Neuronal stem cell (in vitro differentiated cells): ENCODE results near the gene MAP3K19.
"Not testable (repeated sequence)": the region's sequence is repeated elsewhere in the genome, so short reads cannot be mapped to it uniquely, and the experiment has no call there.

Experiments
- DNase-seq: peaks from one replicate; pipeline ENCODE4 v3.0.0-alpha.2; 2013; ENCODE audit warnings: low spot score
- H2AFZ ChIP-seq: one replicate; pipeline ENCODE4 v1.6.1; 2013; ENCODE audit warnings: mild to moderate bottlenecking, low read length, inconsistent platforms
- H2AK5ac ChIP-seq: 2 replicates; pipeline ENCODE4 v1.6.1; 2013; ENCODE audit warnings: low read depth, mild to moderate bottlenecking, inconsistent platforms, low read length, moderate library complexity, mixed read lengths
- H2BK120ac ChIP-seq: 2 replicates; pipeline ENCODE4 v1.6.1; 2013; ENCODE audit warnings: low read depth, mild to moderate bottlenecking, inconsistent platforms, low read length, moderate library complexity, mixed read lengths
- H2BK12ac ChIP-seq: one replicate; pipeline ENCODE4 v1.6.1; 2013; ENCODE audit warnings: low read length, inconsistent platforms
- H2BK15ac ChIP-seq: 2 replicates; pipeline ENCODE4 v1.6.1; 2013; ENCODE audit warnings: mild to moderate bottlenecking, low read length, inconsistent platforms, mixed read lengths
- H2BK5ac ChIP-seq: one replicate; pipeline ENCODE4 v1.6.1; 2013; ENCODE audit warnings: inconsistent platforms, mild to moderate bottlenecking, low read length, moderate library complexity
- H3K14ac ChIP-seq: one replicate; pipeline ENCODE4 v1.6.1; 2013; ENCODE audit warnings: low read length, inconsistent platforms
- H3K18ac ChIP-seq: 2 replicates; pipeline ENCODE4 v1.6.1; 2013; ENCODE audit warnings: low read length, inconsistent platforms
- H3K23ac ChIP-seq: 2 replicates; pipeline ENCODE4 v1.6.1; 2013; ENCODE audit warnings: low read depth, mild to moderate bottlenecking, mixed read lengths, low read length, inconsistent platforms; ENCODE audit not compliant: poor library complexity
- H3K27ac ChIP-seq: replicated peaks from 3 replicates; pipeline ENCODE4 v1.5.1; 2013; ENCODE audit warnings: low read length, inconsistent platforms
- H3K27me3 ChIP-seq, 3 experiments: 2 replicates each; pipeline ENCODE4 v1.6.1; 2013; ENCODE audit warnings: low read length in 3 of 3, mild to moderate bottlenecking in 2 of 3, inconsistent platforms in 1 of 3, low read depth in 1 of 3, mixed read lengths in 1 of 3, moderate library complexity in 1 of 3; ENCODE audit not compliant: control insufficient read depth in 3 of 3, insufficient read depth in 3 of 3
- H3K36me3 ChIP-seq, 2 donors: replicated peaks in 1 of 2; 2 replicates each; pipeline ENCODE4 v1.6.1; 2013; ENCODE audit warnings: low read length in 2 of 2; ENCODE audit not compliant: control insufficient read depth in 2 of 2, insufficient read depth in 2 of 2
- H3K4ac ChIP-seq: 2 replicates; pipeline ENCODE4 v1.6.1; 2013; ENCODE audit warnings: inconsistent platforms, mild to moderate bottlenecking, low read length, moderate library complexity
- H3K4me1 ChIP-seq, 2 donors: 1 replicate in 1 of 2; 2 replicates in 1 of 2; pipeline ENCODE4 v1.6.1; 2013; ENCODE audit warnings: low read length in 2 of 2, low read depth in 1 of 2; ENCODE audit not compliant: control insufficient read depth in 2 of 2, insufficient read depth in 1 of 2
- H3K4me2 ChIP-seq: one replicate; pipeline ENCODE4 v1.6.1; 2013; ENCODE audit warnings: mild to moderate bottlenecking, low read length, inconsistent platforms; ENCODE audit not compliant: insufficient read depth, poor library complexity, severe bottlenecking
- H3K4me3 ChIP-seq, 2 donors: 2 replicates each; pipeline ENCODE4 v1.5.1; 2013; ENCODE audit warnings: low read length in 2 of 2, mild to moderate bottlenecking in 2 of 2, inconsistent platforms in 1 of 2, moderate library complexity in 1 of 2
- H3K79me1 ChIP-seq: one replicate; pipeline ENCODE4 v1.6.1; 2013; ENCODE audit warnings: low read depth, mild to moderate bottlenecking, inconsistent platforms, low read length, moderate library complexity
- H3K9ac ChIP-seq: one replicate; pipeline ENCODE4 v1.6.1; 2013; ENCODE audit warnings: mild to moderate bottlenecking, low read depth, low read length, inconsistent platforms; ENCODE audit not compliant: poor library complexity
- H3K9me3 ChIP-seq, 2 donors: replicated peaks in 1 of 2; 2 replicates each; pipeline versions ENCODE3 to v1.6.1; 2013; ENCODE audit warnings: low read length in 2 of 2, mild to moderate bottlenecking in 2 of 2, inconsistent platforms in 1 of 2, low read depth in 1 of 2, mixed read lengths in 1 of 2, moderate library complexity in 1 of 2; ENCODE audit not compliant: control insufficient read depth in 2 of 2, insufficient read depth in 1 of 2
- H4K8ac ChIP-seq: one replicate; pipeline ENCODE4 v1.6.1; 2013; ENCODE audit warnings: low read depth, mild to moderate bottlenecking, inconsistent platforms, low read length, moderate library complexity
- H4K91ac ChIP-seq: one replicate; pipeline ENCODE4 v1.6.1; 2013; ENCODE audit warnings: low read length, low read depth, mild to moderate bottlenecking, inconsistent platforms; ENCODE audit not compliant: poor library complexity
- WGBS, 2 donors: extraction: QIAGEN DNeasy Blood & Tissue Kit; methylation state at CpG; one replicate each; pipeline ENCODE4 v1.1.7; 2013; ENCODE audit warnings: missing lambda C conversion rate in 2 of 2, mixed read lengths in 1 of 2; ENCODE audit not compliant: insufficient read length in 2 of 2, insufficient replicate concordance in 1 of 2; ENCODE audit errors: extremely low coverage in 2 of 2; 5-methylcytosine and 5-hydroxymethylcytosine counted together

The MAP3K19 gene

DNA sequence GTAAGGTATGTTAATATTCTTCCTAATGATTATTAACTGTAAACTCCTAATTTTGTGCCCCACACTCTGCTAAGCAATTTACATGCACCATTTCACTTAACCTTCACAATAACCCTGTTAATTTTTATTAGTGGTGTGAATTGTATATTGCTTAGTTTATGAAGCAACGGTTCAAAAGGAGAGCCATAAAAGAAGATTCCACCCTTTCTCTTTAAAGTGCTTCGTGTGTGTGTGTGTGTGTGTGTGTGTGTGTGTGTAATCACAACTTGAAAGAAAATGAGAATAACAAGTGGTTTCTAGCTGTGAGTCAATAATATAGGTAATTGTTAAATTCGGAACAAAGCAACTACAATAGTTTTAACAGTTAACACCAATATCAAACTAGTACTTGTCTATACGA lies 68.0 kb downstream of the MAP3K19 start:
- no CpG with 5 or more reads among the region's 4 CpGs for WGBS, 2 donors
- H2AK5ac ChIP-seq = no peak overlapping the region
- no peak overlapping the region for H3K4ac ChIP-seq
- no peak overlapping the region for H2BK15ac ChIP-seq
- no peaks in the 10 kb centered on the region for H3K79me1 ChIP-seq
- no peak overlapping the region for H2BK12ac ChIP-seq
- H3K4me1 ChIP-seq = no peaks in the 10 kb centered on the region
- no peak overlapping the region for H2AFZ ChIP-seq
- no peak for DNase-seq
- H3K14ac ChIP-seq = no peak overlapping the region
- H3K4me3 ChIP-seq = no peak overlapping the region
- H3K9me3 ChIP-seq = peaks cover 0 to 7% of the 10 kb centered on the region in 2 donors
- peaks cover 0 to 3% (median 0%) of the 10 kb centered on the region in 3 experiments for H3K27me3 ChIP-seq
- H3K4me2 ChIP-seq = no peak overlapping the region
- H3K23ac ChIP-seq = no peak overlapping the region
- no peak overlapping the region for H4K8ac ChIP-seq
- H3K27ac ChIP-seq = no peak overlapping the region
- H2BK5ac ChIP-seq = no peak overlapping the region
- no peaks in the 10 kb centered on the region for H3K36me3 ChIP-seq
- H3K18ac ChIP-seq = no peak overlapping the region
- H3K9ac ChIP-seq = no peak overlapping the region
- no peak overlapping the region for H2BK120ac ChIP-seq
- H4K91ac ChIP-seq = no peak overlapping the region

DNA sequence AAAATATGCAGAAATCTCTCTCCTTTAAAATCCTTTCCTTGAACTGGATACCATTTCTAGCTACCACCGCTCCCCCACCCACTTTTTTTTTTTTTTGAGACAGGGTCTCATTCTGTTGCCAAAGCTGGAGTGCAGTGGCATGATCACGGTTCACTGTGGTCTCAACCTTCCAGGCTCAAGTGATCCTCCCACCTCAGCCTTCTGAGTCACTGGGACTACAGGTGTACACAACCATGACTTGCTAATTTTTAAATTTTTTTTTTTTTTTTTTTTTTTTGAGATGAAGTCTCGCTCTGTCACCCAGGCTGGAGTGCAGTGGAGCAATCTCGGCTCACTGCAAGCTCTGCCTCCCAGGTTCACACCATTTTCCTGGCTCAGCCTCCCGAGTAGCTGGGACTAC lies 70.1 kb downstream of the MAP3K19 start:
- not testable (repeated sequence) for H3K23ac ChIP-seq, H3K9me3 ChIP-seq, H3K4me3 ChIP-seq, H2BK15ac ChIP-seq, H2AK5ac ChIP-seq, H3K9ac ChIP-seq, H3K27me3 ChIP-seq, H3K14ac ChIP-seq, DNase-seq, H3K4me1 ChIP-seq, H3K27ac ChIP-seq, H4K91ac ChIP-seq, H2BK12ac ChIP-seq, H2BK120ac ChIP-seq, H3K4me2 ChIP-seq, H3K18ac ChIP-seq, H3K4ac ChIP-seq, H2BK5ac ChIP-seq, H3K79me1 ChIP-seq, H2AFZ ChIP-seq, H4K8ac ChIP-seq, H3K36me3 ChIP-seq
- no CpG with 5 or more reads among the region's 5 CpGs for WGBS, 2 donors

DNA sequence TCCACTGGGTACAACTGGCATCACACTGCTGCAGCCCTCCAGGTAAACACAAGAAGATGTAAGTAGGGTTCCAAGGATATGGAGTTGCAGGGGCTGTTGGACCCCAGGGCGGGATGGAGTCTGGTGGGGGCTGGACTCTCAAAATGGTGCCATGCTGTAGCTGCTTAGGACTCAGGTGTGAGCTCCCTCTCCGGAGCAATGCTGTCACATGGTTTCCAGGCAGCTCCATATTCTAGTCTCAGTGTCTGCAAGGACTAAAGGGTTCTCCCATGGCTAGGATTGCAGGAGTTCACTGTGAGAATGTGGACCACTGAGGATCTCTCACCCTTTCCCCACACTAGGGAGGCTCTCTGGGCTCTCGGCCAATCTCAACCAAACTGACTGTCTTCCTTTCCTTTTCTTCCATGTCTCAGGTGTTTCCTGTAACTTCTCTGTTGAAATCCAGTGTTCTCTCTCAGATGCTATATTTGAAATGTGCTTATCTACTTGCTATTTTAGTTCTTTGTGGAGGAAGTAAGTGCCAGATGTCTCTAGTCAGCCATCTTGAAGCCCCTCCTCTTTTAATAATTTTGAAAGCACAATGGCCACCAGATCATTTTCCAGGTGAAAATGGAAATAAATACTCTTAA lies 71.1 kb downstream of the MAP3K19 start:
- Histone ChIP-seq H3K27ac (no peak overlapping the region), H3K27me3 (no peaks in the 10 kb centered on the region), H3K79me1 (no peaks in the 10 kb centered on the region), H2AK5ac (no peak overlapping the region), H3K14ac (no peak overlapping the region), H3K9ac (no peak overlapping the region), H3K9me3 (peaks cover 0 to 7% of the 10 kb centered on the region in 2 donors), H4K91ac (no peak overlapping the region), H3K23ac (peak overlapping the region; percentile 2), H3K18ac (no peak overlapping the region), H3K4me2 (no peak overlapping the region), H3K36me3 (no peaks in the 10 kb centered on the region), H2BK120ac (no peak overlapping the region), H4K8ac (no peak overlapping the region), H3K4me1 (no peaks in the 10 kb centered on the region), H2BK5ac (no peak overlapping the region), H3K4me3 (no peak overlapping the region), H2BK15ac (no peak overlapping the region), H2BK12ac (peak overlapping the region; percentile 18), H3K4ac (no peak overlapping the region), H2AFZ (peak overlapping the region; percentile 23)
- no peak for DNase-seq
- WGBS, 2 donors = no CpG with 5 or more reads among the region's 3 CpGs

DNA sequence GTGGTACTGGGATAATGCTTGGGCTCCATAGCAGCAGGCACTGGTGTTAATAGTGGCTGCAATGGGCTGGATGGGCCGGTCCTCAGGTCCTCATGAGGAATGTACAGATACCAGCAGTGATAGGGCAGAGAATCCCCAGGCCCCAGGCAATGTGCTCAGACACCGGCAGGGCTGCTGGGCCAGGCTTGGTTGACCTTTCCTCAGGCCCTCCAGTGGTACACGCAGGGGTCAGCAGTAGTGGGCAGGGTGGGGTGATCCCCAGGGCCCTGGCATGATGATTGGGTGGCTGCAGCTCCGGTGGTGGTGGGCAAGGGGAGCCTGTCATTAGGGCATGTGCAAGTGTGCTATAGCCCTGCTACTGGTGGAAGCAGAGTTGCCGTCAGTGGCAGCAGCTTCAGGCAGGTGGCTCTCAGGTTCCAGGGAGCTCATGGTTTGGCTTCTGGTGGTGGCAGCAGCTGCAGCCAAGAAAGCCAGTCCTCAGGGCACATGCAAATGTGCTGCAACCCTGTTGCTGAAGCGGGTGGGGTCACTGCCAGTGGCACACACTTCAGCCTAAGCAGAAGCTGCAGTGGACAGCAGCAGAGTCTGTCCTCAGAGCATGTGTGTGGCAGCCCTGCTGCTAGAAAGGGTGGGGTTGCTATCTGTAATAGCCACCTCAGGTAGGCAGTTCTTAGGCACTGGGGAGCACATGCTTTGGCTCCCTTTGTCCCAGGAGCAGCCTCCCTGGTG lies 71.8 kb downstream of the MAP3K19 start:
- Histone ChIP-seq H3K4me3 (no peak overlapping the region), H2BK12ac (peak overlapping the region; percentile 18), H2AFZ (no peak overlapping the region), H3K36me3 (no peaks in the 10 kb centered on the region), H3K9ac (peak overlapping the region; percentile 70), H3K23ac (peak overlapping the region; percentile 2), H3K18ac (peak overlapping the region; percentile 64), H3K27ac (no peak overlapping the region), H2BK15ac (no peak overlapping the region), H3K14ac (peak overlapping the region; percentile 89), H2BK120ac (no peak overlapping the region), H3K4ac (no peak overlapping the region), H3K9me3 (peaks cover 0 to 7% of the 10 kb centered on the region in 2 donors), H3K27me3 (no peaks in the 10 kb centered on the region), H2AK5ac (peak overlapping the region; percentile 52), H3K79me1 (no peaks in the 10 kb centered on the region), H4K91ac (no peak overlapping the region), H2BK5ac (no peak overlapping the region), H3K4me2 (no peak overlapping the region), H4K8ac (no peak overlapping the region), H3K4me1 (no peaks in the 10 kb centered on the region)
- no CpG with 5 or more reads among the region's 6 CpGs for WGBS, 2 donors
- no peak for DNase-seq
